Measurements from ENCODE around the gene PLEKHM3. TPM values are rescaled to one million over a fixed set of nuclear protein-coding genes. Genes with fewer than 3 reads are reported as not detected.

PLEKHM3 gene
- total RNA-seq, 1 donor from 2014 or later: 19.5 TPM

- no peaks in the 10 kb centered on the region for H3K27me3 ChIP-seq
- no peak for DNase-seq (ENCODE audit: low spot score)
- H3K4me3 ChIP-seq: no peak overlapping the region
- H3K27ac Mint-ChIP-seq: no peak overlapping the region
- no peaks in the 10 kb centered on the region for H4K20me1 ChIP-seq (ENCODE audit: low read depth)
- H3K4me1 ChIP-seq: peaks cover 4% of the 10 kb centered on the region
- no peaks in the 10 kb centered on the region for H3K4me1 Mint-ChIP-seq
- no peaks in the 10 kb centered on the region for H3K9me3 Mint-ChIP-seq
- TF ChIP-seq, protein P1, sequence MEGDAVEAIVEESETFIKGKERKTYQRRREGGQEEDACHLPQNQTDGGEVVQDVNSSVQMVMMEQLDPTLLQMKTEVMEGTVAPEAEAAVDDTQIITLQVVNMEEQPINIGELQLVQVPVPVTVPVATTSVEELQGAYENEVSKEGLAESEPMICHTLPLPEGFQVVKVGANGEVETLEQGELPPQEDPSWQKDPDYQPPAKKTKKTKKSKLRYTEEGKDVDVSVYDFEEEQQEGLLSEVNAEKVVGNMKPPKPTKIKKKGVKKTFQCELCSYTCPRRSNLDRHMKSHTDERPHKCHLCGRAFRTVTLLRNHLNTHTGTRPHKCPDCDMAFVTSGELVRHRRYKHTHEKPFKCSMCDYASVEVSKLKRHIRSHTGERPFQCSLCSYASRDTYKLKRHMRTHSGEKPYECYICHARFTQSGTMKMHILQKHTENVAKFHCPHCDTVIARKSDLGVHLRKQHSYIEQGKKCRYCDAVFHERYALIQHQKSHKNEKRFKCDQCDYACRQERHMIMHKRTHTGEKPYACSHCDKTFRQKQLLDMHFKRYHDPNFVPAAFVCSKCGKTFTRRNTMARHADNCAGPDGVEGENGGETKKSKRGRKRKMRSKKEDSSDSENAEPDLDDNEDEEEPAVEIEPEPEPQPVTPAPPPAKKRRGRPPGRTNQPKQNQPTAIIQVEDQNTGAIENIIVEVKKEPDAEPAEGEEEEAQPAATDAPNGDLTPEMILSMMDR (IDR thresholded peaks at IDR 0.05): no peak
- TF ChIP-seq EZH2phosphoT487 (IDR thresholded peaks at IDR 0.05): no peak
- H3K9me3 ChIP-seq (ENCODE audit: low read depth): no peaks in the 10 kb centered on the region
- peaks cover 6% of the 10 kb centered on the region for H3F3A ChIP-seq (ENCODE audit: low read depth)
- no peak overlapping the region for H2AFZ ChIP-seq (replicated peaks)
- H3K36me3 Mint-ChIP-seq: no peaks in the 10 kb centered on the region
- no peak overlapping the region for H3K4me2 ChIP-seq
- peaks cover 8% of the 10 kb centered on the region for H3K27me3 Mint-ChIP-seq (ENCODE audit: insufficient read depth, low read depth)
- no peaks in the 10 kb centered on the region for H3K36me3 ChIP-seq
- no peak overlapping the region for H3K9ac ChIP-seq
- no peak overlapping the region for H3K4me3 Mint-ChIP-seq
- H3K79me2 ChIP-seq (ENCODE audit: low read depth): no peaks in the 10 kb centered on the region
- no peak overlapping the region for H3K27ac ChIP-seq
Observed at GRCh38 chr2:208057108-208057507, 31.8 kb upstream of the PLEKHM3 start.

DNA sequence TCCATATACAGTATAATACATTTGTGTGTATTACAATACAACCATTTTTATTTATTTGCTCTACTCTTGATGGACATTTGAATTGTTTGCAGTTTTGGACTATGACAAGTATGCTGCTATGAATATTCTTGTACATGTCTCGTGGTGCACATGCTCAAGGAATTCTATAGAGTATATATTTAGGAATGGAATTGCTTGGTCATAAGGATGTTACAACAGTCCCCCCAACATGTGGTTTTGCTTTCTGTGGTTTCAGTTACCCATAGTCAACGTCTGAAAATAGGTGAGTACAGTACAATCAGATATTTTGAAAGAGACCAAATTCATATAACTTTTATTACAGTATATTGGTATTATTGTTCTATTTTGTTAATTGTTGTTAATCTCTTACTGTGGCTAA is 24.1 kb upstream of the PLEKHM3 start:
- Histone ChIP-seq H3K27ac (no peak overlapping the region), H3K4me1 (peaks cover 7% of the 10 kb centered on the region), H3K4me3 (no peak overlapping the region), H3K79me2 (ENCODE audit: low read depth) (no peaks in the 10 kb centered on the region), H3K27me3 (no peaks in the 10 kb centered on the region), H3K9ac (no peak overlapping the region), H4K20me1 (ENCODE audit: low read depth) (no peaks in the 10 kb centered on the region), H3K4me2 (no peak overlapping the region), H3F3A (ENCODE audit: low read depth) (peaks cover 8% of the 10 kb centered on the region), H3K36me3 (no peaks in the 10 kb centered on the region), H2AFZ (replicated peaks) (no peak overlapping the region), H3K9me3 (ENCODE audit: low read depth) (no peaks in the 10 kb centered on the region)
- Mint-ChIP-seq H3K27me3 (ENCODE audit: insufficient read depth, low read depth) (peaks cover 2% of the 10 kb centered on the region), H3K4me1 (peaks cover 4% of the 10 kb centered on the region), H3K4me3 (no peak overlapping the region), H3K36me3 (no peaks in the 10 kb centered on the region), H3K27ac (no peak overlapping the region), H3K9me3 (no peaks in the 10 kb centered on the region)
- no peak for DNase-seq (ENCODE audit: low spot score)
- TF ChIP-seq, protein P1 (IDR thresholded peaks at IDR 0.05): no peak
- no peak for TF ChIP-seq EZH2phosphoT487 (IDR thresholded peaks at IDR 0.05)
- no peak for TF ChIP-seq EZH2 (IDR thresholded peaks at IDR 0.05)

DNA sequence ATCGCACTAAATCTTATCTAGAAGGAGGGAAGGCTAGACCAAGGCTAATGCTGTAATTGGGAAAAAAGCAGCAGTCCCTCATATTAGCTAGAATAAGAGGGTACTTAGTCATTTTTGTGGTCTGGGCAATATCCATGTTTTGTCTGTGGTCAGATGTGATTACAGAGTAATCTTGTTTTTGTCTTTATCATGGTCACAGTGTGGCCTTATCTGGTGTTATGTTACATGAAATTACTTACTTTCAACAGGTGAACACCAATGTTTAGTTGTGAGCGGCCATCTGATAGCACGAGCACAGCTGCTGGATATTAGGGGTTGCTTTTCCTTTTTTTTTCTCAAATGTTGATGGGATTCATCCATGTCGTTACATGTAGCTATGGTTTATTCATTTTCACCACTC is 23.7 kb upstream of the PLEKHM3 start:
- DNase-seq (ENCODE audit: low spot score): no peak
- Histone ChIP-seq H3K9me3 (ENCODE audit: low read depth) (no peaks in the 10 kb centered on the region), H3K9ac (no peak overlapping the region), H3K4me2 (no peak overlapping the region), H3K36me3 (no peaks in the 10 kb centered on the region), H3F3A (ENCODE audit: low read depth) (peaks cover 8% of the 10 kb centered on the region), H2AFZ (replicated peaks) (no peak overlapping the region), H3K4me1 (peaks cover 11% of the 10 kb centered on the region), H3K27me3 (no peaks in the 10 kb centered on the region), H3K79me2 (ENCODE audit: low read depth) (no peaks in the 10 kb centered on the region), H4K20me1 (ENCODE audit: low read depth) (no peaks in the 10 kb centered on the region), H3K27ac (no peak overlapping the region), H3K4me3 (no peak overlapping the region)
- TF ChIP-seq EZH2phosphoT487 (IDR thresholded peaks at IDR 0.05): no peak
- TF ChIP-seq, protein P1 (IDR thresholded peaks at IDR 0.05): no peak
- no peak for TF ChIP-seq EZH2 (IDR thresholded peaks at IDR 0.05)
- Mint-ChIP-seq H3K9me3 (no peaks in the 10 kb centered on the region), H3K27ac (no peak overlapping the region), H3K27me3 (ENCODE audit: insufficient read depth, low read depth) (peaks cover 2% of the 10 kb centered on the region), H3K4me3 (no peak overlapping the region), H3K36me3 (no peaks in the 10 kb centered on the region), H3K4me1 (peaks cover 4% of the 10 kb centered on the region)
